GM04503 (cell line): ENCODE data around the gene FAM234A.

Experiments used
- DNase-seq: peaks from one replicate; pipeline ENCODE4 v3.0.0-alpha.2; 2012; ENCODE audit warnings: low read depth

The FAM234A gene

DNA sequence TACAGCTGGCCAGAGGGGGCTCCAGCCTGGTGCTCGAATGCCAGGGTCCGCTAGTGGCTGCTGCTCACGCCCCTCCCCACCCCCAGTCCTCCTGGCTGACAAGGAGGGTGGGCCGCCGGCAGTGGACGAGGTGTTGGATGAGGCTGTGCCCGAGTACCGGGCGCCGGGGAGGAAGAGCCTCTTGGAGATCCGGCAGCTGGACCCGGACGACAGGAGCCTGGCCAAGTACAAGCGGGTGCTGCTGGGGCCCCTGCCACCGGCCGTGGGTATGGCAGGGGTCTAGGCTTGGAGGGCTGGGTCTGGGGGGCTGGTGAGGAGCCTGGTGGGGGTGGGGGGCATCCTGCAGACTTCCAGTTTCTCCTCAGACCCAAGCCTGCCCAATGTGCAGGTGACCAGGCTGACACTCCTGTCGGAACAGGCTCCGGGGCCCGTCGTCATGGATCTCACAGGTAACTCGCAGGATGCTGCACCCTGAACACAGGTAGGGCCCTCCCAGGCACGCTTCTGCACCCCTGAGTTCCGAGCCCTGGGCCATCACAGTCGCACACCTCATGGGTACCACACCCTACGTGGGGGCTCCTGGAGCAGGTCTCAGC lies 47.1 kb downstream of the FAM234A start:
- DNase-seq = no peak

DNA sequence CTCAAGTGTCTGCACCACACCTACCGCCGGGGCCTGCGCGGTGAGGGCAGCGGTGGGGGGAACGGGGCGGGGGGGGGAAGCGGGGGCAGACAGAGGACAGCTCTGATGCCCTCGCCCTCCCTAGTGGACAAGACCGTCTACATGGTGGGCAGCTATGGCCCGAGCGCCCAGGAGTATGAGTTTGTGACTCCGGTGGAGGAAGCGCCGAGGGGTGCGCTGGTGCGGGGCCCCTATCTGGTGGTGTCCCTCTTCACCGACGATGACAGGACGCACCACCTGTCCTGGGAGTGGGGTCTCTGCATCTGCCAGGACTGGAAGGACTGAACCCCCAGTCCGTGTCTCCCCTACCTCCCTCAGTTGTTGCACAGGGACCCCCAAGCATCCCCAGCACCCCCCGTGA lies 47.9 kb downstream of the FAM234A start:
- no peak for DNase-seq

DNA sequence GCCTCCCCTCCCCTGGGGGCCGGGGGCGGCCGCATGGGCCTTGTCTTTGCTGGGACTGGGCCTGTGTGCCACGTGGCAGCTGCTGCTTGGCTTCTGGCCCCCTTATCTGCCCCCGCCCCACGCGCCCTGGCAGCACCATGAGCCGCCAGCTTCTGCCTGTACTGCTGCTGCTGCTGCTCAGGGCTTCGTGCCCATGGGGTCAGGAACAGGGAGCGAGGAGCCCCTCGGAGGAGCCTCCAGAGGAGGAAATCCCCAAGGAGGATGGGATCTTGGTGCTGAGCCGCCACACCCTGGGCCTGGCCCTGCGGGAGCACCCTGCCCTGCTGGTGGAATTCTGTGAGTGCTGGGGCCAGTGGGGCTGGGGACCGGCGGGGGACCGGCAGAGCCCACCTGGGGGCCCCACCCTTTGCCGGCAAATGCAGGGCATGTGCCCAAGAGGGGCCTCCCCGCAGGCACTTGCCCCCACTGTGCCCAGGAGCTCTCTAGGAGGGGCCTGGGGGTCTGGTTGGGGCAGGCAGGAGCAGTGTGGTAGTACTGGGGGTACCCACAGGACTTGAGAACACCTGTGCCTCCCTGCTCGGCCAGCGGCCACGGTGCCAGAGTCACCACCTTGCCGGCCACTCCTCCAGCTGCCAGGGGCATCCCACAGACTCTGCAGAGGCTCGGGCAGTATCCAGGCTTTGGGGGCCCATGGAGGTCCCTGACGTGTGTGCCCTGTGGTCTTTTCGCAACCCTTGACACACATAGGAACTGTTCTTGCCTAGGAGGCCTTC lies 48.6 kb downstream of the FAM234A start, which contains the start of gene PDIA2:
PDIA2 (plus strand) TSS at position 132 of the 773 bp plus-strand sequence; CDS start at position 138, 6 bp downstream.
- DNase-seq = no peak

- DNase-seq = no peak
Measured at GRCh38 chr16:284204-285120, 49.8 kb downstream of the FAM234A start.

DNA sequence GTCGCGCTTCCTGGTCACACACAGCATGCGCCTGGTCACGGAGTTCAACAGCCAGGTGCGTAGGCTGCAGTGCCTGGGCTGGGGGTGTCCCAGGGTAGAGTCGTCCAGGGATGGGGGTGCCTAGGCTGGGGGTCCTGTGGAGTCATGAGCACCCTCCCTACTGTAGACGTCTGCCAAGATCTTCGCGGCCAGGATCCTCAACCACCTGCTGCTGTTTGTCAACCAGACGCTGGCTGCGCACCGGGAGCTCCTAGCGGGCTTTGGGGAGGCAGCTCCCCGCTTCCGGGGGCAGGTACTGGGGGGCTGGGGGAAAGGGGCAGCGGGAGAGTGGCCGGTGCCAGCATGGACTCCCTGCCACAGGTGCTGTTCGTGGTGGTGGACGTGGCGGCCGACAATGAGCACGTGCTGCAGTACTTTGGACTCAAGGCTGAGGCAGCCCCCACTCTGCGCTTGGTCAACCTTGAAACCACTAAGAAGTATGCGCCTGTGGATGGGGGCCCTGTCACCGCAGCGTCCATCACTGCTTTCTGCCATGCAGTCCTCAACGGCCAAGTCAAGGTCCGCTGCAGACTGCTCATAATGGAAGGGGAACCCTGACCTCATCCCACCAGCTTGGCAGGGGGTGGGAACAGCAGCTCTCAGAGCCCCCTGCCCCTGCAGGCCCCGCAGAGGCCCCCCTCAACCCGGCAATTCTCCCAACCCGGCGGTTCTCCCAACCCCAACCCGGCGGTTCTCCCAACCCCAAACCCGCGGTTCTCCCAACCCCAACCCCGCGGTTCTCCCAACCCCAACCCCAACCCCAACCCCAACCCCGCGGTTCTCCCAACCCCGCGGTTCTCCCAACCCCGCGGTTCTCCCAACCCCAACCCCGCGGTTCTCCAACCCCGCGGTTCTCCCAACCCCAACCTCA lies 50.8 kb downstream of the FAM234A start:
- DNase-seq = no peak

GRCh38 chr16:286491-287297 lies 52.1 kb downstream of the FAM234A start:
- DNase-seq = no peak

DNA sequence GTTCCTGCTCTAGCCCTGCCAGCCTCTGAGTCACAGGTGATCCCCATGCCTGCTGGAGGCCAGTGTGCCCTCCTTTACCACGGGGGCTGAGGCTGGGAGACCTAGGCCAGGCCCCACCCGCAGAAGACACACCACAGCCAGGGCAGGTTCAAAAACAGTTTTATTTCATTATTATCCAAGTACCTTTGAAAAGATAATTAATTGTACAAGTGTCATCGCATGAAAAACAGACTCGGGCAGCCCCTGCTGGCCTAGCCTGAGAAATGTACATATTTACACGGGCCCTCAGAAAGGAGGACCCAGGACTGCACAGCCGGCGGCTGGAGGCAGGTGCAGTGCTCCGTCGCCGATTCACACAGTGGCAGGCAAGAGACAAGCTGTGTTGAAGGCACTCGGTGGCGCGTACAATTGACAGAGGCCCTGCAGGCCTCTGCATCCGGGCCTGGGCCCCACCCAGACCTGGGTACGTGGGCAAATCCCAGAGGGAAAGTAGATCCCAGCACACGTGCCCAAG lies 52.7 kb downstream of the FAM234A start:
- DNase-seq = no peak

DNA sequence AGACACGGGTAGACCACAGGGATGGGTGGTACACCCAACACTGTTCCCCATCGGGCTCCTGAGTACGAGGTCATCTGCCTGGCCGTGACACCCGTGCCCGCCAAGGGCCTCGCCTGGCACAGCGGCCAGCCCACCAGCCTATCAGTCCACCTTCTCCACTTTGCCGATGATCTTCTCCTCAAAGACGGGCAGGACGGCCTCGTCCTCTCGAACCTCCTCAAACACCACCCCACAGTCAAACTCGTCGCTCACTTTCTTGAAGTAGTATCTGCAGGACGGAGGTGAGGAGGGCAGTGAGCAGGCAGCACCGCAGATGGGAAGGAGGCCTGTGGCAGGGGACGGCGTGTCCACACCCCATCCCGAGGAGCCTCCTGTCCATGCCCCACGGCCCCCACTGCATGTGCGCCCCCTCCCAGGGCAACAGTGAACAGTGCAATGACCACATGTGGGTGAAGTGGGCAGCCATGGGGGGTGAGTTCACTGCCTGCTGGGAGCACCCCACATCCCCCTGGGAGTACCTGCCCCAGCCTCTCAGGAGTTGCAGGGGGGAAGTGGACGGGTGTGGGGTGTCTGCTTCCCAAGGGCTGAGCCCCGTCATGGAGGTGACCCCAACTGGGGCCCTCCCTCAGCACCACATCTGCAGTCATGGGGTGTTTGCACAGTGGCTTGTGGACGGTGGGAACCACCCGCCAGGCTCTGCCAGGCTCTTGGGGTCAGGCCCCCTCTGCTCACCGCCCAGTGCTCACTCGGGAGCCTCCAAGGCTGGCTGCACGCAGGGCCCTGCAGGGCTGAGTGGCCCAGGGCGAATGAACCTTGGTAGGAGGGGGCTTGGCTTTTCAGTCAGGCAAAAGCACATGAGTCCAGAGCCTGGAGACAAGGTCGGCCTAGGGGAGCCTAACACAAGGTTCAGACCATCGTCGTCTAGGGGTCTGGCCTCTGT lies 53.6 kb downstream of the FAM234A start:
- no peak for DNase-seq

DNA sequence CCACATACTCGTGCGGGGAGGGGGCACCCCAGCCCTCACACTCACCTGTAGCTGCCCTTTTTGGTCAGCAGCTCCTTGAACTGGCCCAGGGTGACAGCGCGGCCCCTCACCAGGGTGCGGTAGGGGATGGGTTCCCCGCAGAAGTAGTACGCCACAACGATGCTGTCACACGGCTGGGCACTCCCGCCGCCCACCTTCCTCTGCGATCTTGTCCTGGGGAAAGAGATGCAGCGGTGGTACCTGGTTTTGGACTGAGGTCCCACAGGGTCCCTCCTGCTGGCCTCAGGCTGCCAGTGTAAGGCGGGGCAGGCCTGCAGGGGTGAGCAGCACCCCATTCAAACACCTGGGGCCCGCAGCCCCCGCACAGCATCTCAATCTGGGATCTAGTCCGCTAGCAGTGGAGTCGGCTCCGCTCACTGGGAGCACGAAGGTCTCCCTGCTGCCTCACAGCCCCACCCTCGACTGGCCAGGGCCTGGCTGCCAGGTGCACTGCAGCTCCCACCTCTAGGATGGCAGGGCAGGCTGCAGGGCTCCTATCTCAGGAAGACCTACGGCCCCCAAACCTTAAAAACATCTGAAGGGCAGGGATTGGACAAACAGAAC lies 54.9 kb downstream of the FAM234A start:
- DNase-seq = no peak

- no peak for DNase-seq
Measured at GRCh38 chr16:290015-290680, 55.5 kb downstream of the FAM234A start.

DNA sequence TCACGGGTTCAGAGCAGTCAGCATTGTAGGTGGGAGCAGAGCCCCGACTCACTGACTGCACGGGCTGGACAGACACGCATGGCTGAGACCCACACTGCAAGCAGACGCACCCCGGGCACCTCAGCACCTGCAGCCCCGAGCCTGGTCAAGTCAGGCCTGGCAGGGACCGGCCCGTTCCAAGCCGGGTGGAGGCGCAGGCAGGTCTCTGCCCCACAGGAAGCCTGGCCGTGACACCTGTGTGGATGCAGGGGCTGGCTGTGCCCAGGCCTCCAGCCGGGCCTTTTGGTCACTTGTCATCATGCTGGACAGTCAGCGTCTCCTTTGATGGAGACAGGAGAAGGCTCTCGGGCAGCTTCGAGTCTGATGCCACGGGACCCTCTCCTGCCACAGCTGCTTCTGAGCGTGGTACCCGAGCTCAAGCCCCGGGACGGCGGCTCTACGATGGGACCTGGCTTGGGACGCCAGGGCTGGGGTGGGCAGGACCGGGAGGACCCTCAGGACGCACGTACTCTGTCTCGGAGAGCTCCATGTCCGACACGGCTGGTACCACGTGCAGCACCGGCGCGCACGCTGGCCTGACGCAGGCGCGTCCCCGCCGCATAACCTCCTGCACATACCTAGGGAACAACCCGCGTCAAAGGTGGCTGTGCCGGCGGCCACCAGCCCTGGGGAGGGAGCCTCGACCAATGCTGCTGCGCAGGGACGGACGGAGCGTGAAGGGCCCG lies 56.2 kb downstream of the FAM234A start:
- DNase-seq = no peak

GRCh38 chr16:291539-291938 lies 56.9 kb downstream of the FAM234A start:
- DNase-seq = no peak

- no peak for DNase-seq
Measured at GRCh38 chr16:293043-293775, 58.6 kb downstream of the FAM234A start.

GRCh38 chr16:296276-296675 lies 61.7 kb downstream of the FAM234A start:
- DNase-seq = no peak

GRCh38 chr16:296806-297510 lies 62.3 kb downstream of the FAM234A start:
- no peak for DNase-seq

DNA sequence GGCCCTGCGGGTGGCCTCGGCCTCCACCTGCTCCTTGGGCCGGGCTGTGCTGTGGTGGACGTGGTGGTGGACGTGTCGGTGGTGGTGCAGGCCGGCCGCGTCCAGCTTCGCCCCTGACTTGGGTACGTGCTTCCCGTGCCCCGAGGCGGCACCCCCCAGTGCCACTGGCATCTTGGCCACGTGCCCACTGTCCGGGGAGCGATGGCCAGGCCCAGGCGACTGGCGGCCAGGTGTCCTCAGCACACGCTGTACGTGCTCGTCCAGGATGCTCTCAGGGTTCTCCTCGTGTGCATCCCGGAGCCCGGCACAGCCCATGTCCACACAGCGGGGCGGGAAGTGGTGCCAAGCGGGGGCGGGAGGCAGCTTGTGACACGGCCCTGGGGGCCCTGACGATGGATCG lies 63.2 kb downstream of the FAM234A start:
- DNase-seq = no peak
